T47D (cell line): ENCODE measurements around the gene SLC24A4.

ENCODE experiments used
- DNase-seq, 2 experiments: peaks; one replicate each; pipeline versions ENCODE4 v3.0.0 to v3.0.0-alpha.2; 2011 to 2012; ENCODE audit warnings: low read depth in 1 of 2, low spot score in 1 of 2
- JUND ChIP-seq: IDR thresholded peaks from 2 replicates; pipeline ENCODE4 v1.6.1; 2012; ENCODE audit warnings: low read depth
- in situ Hi-C: cut with HindIII; loops from 2 replicates; pipeline ENCODE4 v1.10.0; 2016; ENCODE audit warnings: low sequenced_read_pairs, low pct_unique_long_range_greater_than_20kb

The SLC24A4 gene

GRCh38 chr14:92492258-92492657 lies 169.3 kb downstream of the SLC24A4 start:
- in situ Hi-C loops, result no loop called here
- no peak for DNase-seq
- TF ChIP-seq JUND, result no peak

- no peak for TF ChIP-seq JUND
- in situ Hi-C loops, result no loop called here
- no peak for DNase-seq
Observed at GRCh38 chr14:92493024-92493423, 170.1 kb downstream of the SLC24A4 start.

- TF ChIP-seq JUND, result no peak
- no peak for DNase-seq
- in situ Hi-C loops, result no loop called here
Observed at GRCh38 chr14:92493492-92493891, 170.5 kb downstream of the SLC24A4 start.

GRCh38 chr14:92494512-92494911 lies 171.5 kb downstream of the SLC24A4 start:
- no peak for TF ChIP-seq JUND
- in situ Hi-C loops, result no loop called here
- no peak for DNase-seq

GRCh38 chr14:92495027-92495426 lies 172.1 kb downstream of the SLC24A4 start:
- in situ Hi-C loops, result no loop called here
- TF ChIP-seq JUND, result no peak
- DNase-seq, result no peak

GRCh38 chr14:92496191-92496857 lies 173.4 kb downstream of the SLC24A4 start:
- TF ChIP-seq JUND, result no peak
- no peak for DNase-seq
- in situ Hi-C loops, result no loop called here

GRCh38 chr14:92497391-92497790 lies 174.4 kb downstream of the SLC24A4 start:
- no peak for DNase-seq
- TF ChIP-seq JUND, result no peak
- in situ Hi-C loops, result no loop called here

- in situ Hi-C loops, result no loop called here
- DNase-seq, result no peak
- TF ChIP-seq JUND, result no peak
Observed at GRCh38 chr14:92499234-92499633, 176.3 kb downstream of the SLC24A4 start.

- no peak for DNase-seq
- TF ChIP-seq JUND, result no peak
- in situ Hi-C loops, result no loop called here
Observed at GRCh38 chr14:92500491-92500941, 177.6 kb downstream of the SLC24A4 start.

- no peak for TF ChIP-seq JUND
- in situ Hi-C loops, result no loop called here
- no peak for DNase-seq
Observed at GRCh38 chr14:92501891-92502351, 179.0 kb downstream of the SLC24A4 start.

- DNase-seq, result no peak
- TF ChIP-seq JUND, result no peak
- in situ Hi-C loops, result no loop called here
Observed at GRCh38 chr14:92502541-92503286, 179.7 kb downstream of the SLC24A4 start.

- TF ChIP-seq JUND, result no peak
- DNase-seq, result peak in 1 of 2 experiments; percentile 26
- in situ Hi-C loops, result no loop called here
Observed at GRCh38 chr14:92503756-92504491, 181.0 kb downstream of the SLC24A4 start.

- in situ Hi-C loops, result no loop called here
- TF ChIP-seq JUND, result no peak
- DNase-seq, result no peak
Observed at GRCh38 chr14:92505826-92506225, 182.9 kb downstream of the SLC24A4 start.
